Activated T-helper 2 cell treated with anti-CD3 and anti-CD28 coated beads, Interferon-gamma antibody, Interleukin-2, Interleukin-4, amounts not matched to agents 10 μg/mL and 5 μg/mL and 100 μg/mL, durations not matched to agents 14 hours and 24 hours and 36 hours (primary cell): ENCODE measurements around the gene COPB1. TPM values are rescaled to one million over a fixed set of nuclear protein-coding genes. Genes with fewer than 3 reads are reported as not detected.

Experiments used
- DNase-seq: peaks from one replicate; pipeline ENCODE4 v3.0.0; 2021; ENCODE audit warnings: low spot score
- H3K27ac Mint-ChIP-seq: one replicate; pipeline ENCODE4 v1.8.0; 2021; ENCODE audit warnings: mixed read lengths
- H3K27me3 Mint-ChIP-seq: one replicate; pipeline ENCODE4 v1.8.0; 2021; ENCODE audit warnings: low read depth, mixed read lengths
- H3K36me3 Mint-ChIP-seq: one replicate; pipeline ENCODE4 v1.8.0; 2021; ENCODE audit warnings: low read depth, mixed read lengths
- H3K4me1 Mint-ChIP-seq: one replicate; pipeline ENCODE4 v1.8.0; 2021; ENCODE audit warnings: low read depth, mixed read lengths
- H3K4me3 Mint-ChIP-seq: one replicate; pipeline ENCODE4 v1.8.0; 2021; ENCODE audit warnings: low read depth, mild to moderate bottlenecking, moderate library complexity, mixed read lengths
- H3K9me3 Mint-ChIP-seq: one replicate; pipeline ENCODE4 v1.8.0; 2021; ENCODE audit warnings: mixed read lengths
- intact Hi-C: fragments of 100-400 bp; cut with micrococcal nuclease; formaldehyde crosslinking; loops from one replicate; pipeline ENCODE4 v1.15.1; 2023
- total RNA-seq: library from RNA; stranded (reverse); gene quantifications from 2 replicates; pipeline ENCODE4 v1.2.3, GENCODE V29; 2022

The COPB1 gene
- total RNA-seq, 1 donor from 2014 or later: 105 TPM

- intact Hi-C loops: loop anchor here (10.0 kb wide), 1 partner anchor 545 kb away; the partner anchor contains the start of gene CALCB
- Mint-ChIP-seq H3K9me3 (no peaks in the 10 kb centered on the region), H3K4me3 (no peak overlapping the region), H3K27ac (no peak overlapping the region), H3K27me3 (no peaks in the 10 kb centered on the region), H3K4me1 (no peaks in the 10 kb centered on the region), H3K36me3 (peaks cover 15% of the 10 kb centered on the region)
- no peak for DNase-seq
Measured at GRCh38 chr11:14529951-14530350, 30.3 kb upstream of the COPB1 start.

- Mint-ChIP-seq H3K27me3 (no peaks in the 10 kb centered on the region), H3K9me3 (no peaks in the 10 kb centered on the region), H3K4me1 (no peaks in the 10 kb centered on the region), H3K4me3 (no peak overlapping the region), H3K27ac (no peak overlapping the region), H3K36me3 (peaks cover 15% of the 10 kb centered on the region)
- intact Hi-C loops: loop anchor here (10.0 kb wide), 1 partner anchor 545 kb away; the partner anchor contains the start of gene CALCB
- no peak for DNase-seq
Measured at GRCh38 chr11:14529321-14529720, 29.7 kb upstream of the COPB1 start.

- no peak for DNase-seq
- no peak overlapping the region for H3K4me3 Mint-ChIP-seq
- H3K9me3 Mint-ChIP-seq: no peaks in the 10 kb centered on the region
- intact Hi-C loops: loop anchor here (10.0 kb wide), 1 partner anchor 552 kb away; the partner anchor contains the start of gene CALCB
- H3K36me3 Mint-ChIP-seq: peaks cover 21% of the 10 kb centered on the region
- H3K27ac Mint-ChIP-seq: no peak overlapping the region
- H3K4me1 Mint-ChIP-seq: peaks cover 19% of the 10 kb centered on the region
- H3K27me3 Mint-ChIP-seq: no peaks in the 10 kb centered on the region
Measured at GRCh38 chr11:14522801-14523200, 23.2 kb upstream of the COPB1 start.

- Mint-ChIP-seq H3K4me1 (peaks cover 24% of the 10 kb centered on the region), H3K9me3 (no peaks in the 10 kb centered on the region), H3K27ac (no peak overlapping the region), H3K36me3 (peaks cover 26% of the 10 kb centered on the region), H3K27me3 (no peaks in the 10 kb centered on the region), H3K4me3 (no peak overlapping the region)
- no peak for DNase-seq
- intact Hi-C loops: loop anchor here (10.0 kb wide), 1 partner anchor 553 kb away; the partner anchor contains the start of gene CALCB
Measured at GRCh38 chr11:14522245-14522644, 22.6 kb upstream of the COPB1 start.

GRCh38 chr11:14520747-14521151 is 21.1 kb upstream of the COPB1 start:
- intact Hi-C loops: loop anchor here (1.0 to 10.0 kb wide), 8 partner anchors 17 to 554 kb away; partner anchors contain the start of genes CALCB and COPB1
- H3K4me3 Mint-ChIP-seq: peak overlapping the region; percentile 90
- peaks cover 27% of the 10 kb centered on the region for H3K4me1 Mint-ChIP-seq
- peaks cover 30% of the 10 kb centered on the region for H3K36me3 Mint-ChIP-seq
- no peaks in the 10 kb centered on the region for H3K9me3 Mint-ChIP-seq
- no peak for DNase-seq
- H3K27ac Mint-ChIP-seq: peak overlapping the region; percentile 89
- no peaks in the 10 kb centered on the region for H3K27me3 Mint-ChIP-seq

GRCh38 chr11:14519917-14520746 is 20.5 kb upstream of the COPB1 start, which contains the start of gene PSMA1:
Gene PSMA1, minus strand, starts transcription at chr11:14520386. Its CDS starts 87 bp downstream, at chr11:14520299.
- Mint-ChIP-seq H3K9me3 (no peaks in the 10 kb centered on the region), H3K4me3 (peak within 1 kb of the TSS; percentile 90), H3K27me3 (no peaks in the 10 kb centered on the region), H3K27ac (peak within 1 kb of the TSS; percentile 89), H3K4me1 (peaks cover 27% of the 10 kb centered on the region), H3K36me3 (peaks cover 30% of the 10 kb centered on the region)
- intact Hi-C loops: loop anchor here (1.0 to 10.0 kb wide), 8 partner anchors 17 to 555 kb away; partner anchors contain the start of genes CALCB and COPB1
- DNase-seq: peak; percentile 92

GRCh38 chr11:14519597-14519916 is 19.9 kb upstream of the COPB1 start:
- Mint-ChIP-seq H3K36me3 (peaks cover 36% of the 10 kb centered on the region), H3K4me1 (peaks cover 29% of the 10 kb centered on the region), H3K4me3 (peak overlapping the region; percentile 90), H3K9me3 (no peaks in the 10 kb centered on the region), H3K27me3 (no peaks in the 10 kb centered on the region), H3K27ac (peak overlapping the region; percentile 89)
- no peak for DNase-seq
- intact Hi-C loops: no loop called here

- H3K9me3 Mint-ChIP-seq: no peaks in the 10 kb centered on the region
- peaks cover 42% of the 10 kb centered on the region for H3K36me3 Mint-ChIP-seq
- DNase-seq: no peak
- H3K27me3 Mint-ChIP-seq: no peaks in the 10 kb centered on the region
- peak overlapping the region; percentile 90 for H3K4me3 Mint-ChIP-seq
- intact Hi-C loops: no loop called here
- peaks cover 29% of the 10 kb centered on the region for H3K4me1 Mint-ChIP-seq
- peak overlapping the region; percentile 89 for H3K27ac Mint-ChIP-seq
Measured at GRCh38 chr11:14518820-14519219, 19.2 kb upstream of the COPB1 start.

GRCh38 chr11:14513800-14514199 is 14.2 kb upstream of the COPB1 start:
- Mint-ChIP-seq H3K27ac (no peak overlapping the region), H3K36me3 (peaks cover 68% of the 10 kb centered on the region), H3K27me3 (no peaks in the 10 kb centered on the region), H3K4me1 (peaks cover 29% of the 10 kb centered on the region), H3K9me3 (no peaks in the 10 kb centered on the region), H3K4me3 (no peak overlapping the region)
- no peak for DNase-seq
- intact Hi-C loops: no loop called here

- Mint-ChIP-seq H3K4me1 (peaks cover 14% of the 10 kb centered on the region), H3K27ac (peak overlapping the region; percentile 6), H3K4me3 (no peak overlapping the region), H3K27me3 (no peaks in the 10 kb centered on the region), H3K36me3 (peaks cover 67% of the 10 kb centered on the region), H3K9me3 (no peaks in the 10 kb centered on the region)
- intact Hi-C loops: no loop called here
- DNase-seq: no peak
Measured at GRCh38 chr11:14506532-14506931, 6.9 kb upstream of the COPB1 start.

- no peaks in the 10 kb centered on the region for H3K9me3 Mint-ChIP-seq
- intact Hi-C loops: no loop called here
- H3K4me3 Mint-ChIP-seq: no peak overlapping the region
- H3K36me3 Mint-ChIP-seq: peaks cover 53% of the 10 kb centered on the region
- no peaks in the 10 kb centered on the region for H3K27me3 Mint-ChIP-seq
- no peak overlapping the region for H3K27ac Mint-ChIP-seq
- peaks cover 21% of the 10 kb centered on the region for H3K4me1 Mint-ChIP-seq
- no peak for DNase-seq
Measured at GRCh38 chr11:14503023-14503422, 3.4 kb upstream of the COPB1 start.

- H3K4me3 Mint-ChIP-seq: no peak overlapping the region
- intact Hi-C loops: no loop called here
- no peak for DNase-seq
- peaks cover 53% of the 10 kb centered on the region for H3K36me3 Mint-ChIP-seq
- peaks cover 4% of the 10 kb centered on the region for H3K9me3 Mint-ChIP-seq
- peaks cover 30% of the 10 kb centered on the region for H3K4me1 Mint-ChIP-seq
- H3K27me3 Mint-ChIP-seq: no peaks in the 10 kb centered on the region
- no peak overlapping the region for H3K27ac Mint-ChIP-seq
Measured at GRCh38 chr11:14502039-14502438, 2.4 kb upstream of the COPB1 start.

- Mint-ChIP-seq H3K27ac (peak overlapping the region; percentile 96), H3K4me3 (peak overlapping the region; percentile 97), H3K9me3 (peaks cover 4% of the 10 kb centered on the region)
Measured at GRCh38 chr11:14500181-14500651, 605 bp upstream of the COPB1 start.

More at GRCh38 chr11:14500181-14500651, 605 bp upstream of the COPB1 start:
- intact Hi-C loops: no loop called here
- peak; percentile 49 for DNase-seq
- H3K36me3 Mint-ChIP-seq: peaks cover 55% of the 10 kb centered on the region
- H3K27me3 Mint-ChIP-seq: no peaks in the 10 kb centered on the region
- peaks cover 35% of the 10 kb centered on the region for H3K4me1 Mint-ChIP-seq
